Type B pancreatic cell (in vitro differentiated cells): ENCODE data around the gene KCNK16. TPM values are rescaled to one million over a fixed set of nuclear protein-coding genes. Genes with fewer than 3 reads are reported as not detected.

Source experiments
- DNase-seq: peaks from one replicate; pipeline ENCODE4 v3.0.0; 2021; ENCODE audit warnings: mixed read lengths; ENCODE audit not compliant: unreplicated experiment; ENCODE audit errors: extremely low spot score
- H3K27ac Mint-ChIP-seq: 2 replicates; pipeline ENCODE4 v1.8.0; 2021; ENCODE audit warnings: mild to moderate bottlenecking, mixed read lengths
- H3K27me3 Mint-ChIP-seq: 2 replicates; pipeline ENCODE4 v1.8.0; 2021; ENCODE audit warnings: mixed read lengths
- H3K36me3 Mint-ChIP-seq: 2 replicates; pipeline ENCODE4 v1.8.0; 2021; ENCODE audit warnings: mixed read lengths
- H3K4me1 Mint-ChIP-seq: one replicate; pipeline ENCODE4 v1.8.0; 2021; ENCODE audit warnings: mixed read lengths; ENCODE audit not compliant: unreplicated experiment
- H3K4me3 Mint-ChIP-seq: 2 replicates; pipeline ENCODE4 v1.8.0; 2021; ENCODE audit warnings: mild to moderate bottlenecking, mixed read lengths
- H3K9me3 Mint-ChIP-seq: 2 replicates; pipeline ENCODE4 v1.8.0; 2021; ENCODE audit warnings: mixed read lengths
- CTCF ChIP-seq: fragments of 200-600 bp; sonication (generic); conservative IDR thresholded peaks from 2 replicates; pipeline ENCODE4 v1.5.0; 2021; ENCODE audit warnings: antibody characterized with exemption, mild to moderate bottlenecking
- total RNA-seq: library from RNA; stranded (reverse); gene quantifications from 2 replicates; pipeline ENCODE4 v1.2.1, GENCODE V29; 2021; ENCODE audit warnings: low replicate concordance

The KCNK16 gene
- total RNA-seq, 1 donor from 2014 or later: 22.6 TPM

- Mint-ChIP-seq H3K9me3 (no peaks in the 10 kb centered on the region), H3K36me3 (no peaks in the 10 kb centered on the region), H3K27ac (no peak overlapping the region), H3K4me3 (no peak overlapping the region), H3K4me1 (no peaks in the 10 kb centered on the region), H3K27me3 (no peaks in the 10 kb centered on the region)
- no peak for TF ChIP-seq CTCF
- no peak for DNase-seq
Measured at GRCh38 chr6:39266375-39266774, 56.1 kb downstream of the KCNK16 start.

Other genes with a start within 250 kb of the KCNK16 start
- gene SAYSD1, start 207.5 kb downstream of the KCNK16 start, total RNA-seq: 13.3 and 15.0 TPM in 2 replicates
- gene KCNK5, start 93.2 kb downstream of the KCNK16 start, total RNA-seq: 7.6 and 10.1 TPM in 2 replicates
- 9.9 and 18.6 TPM in 2 replicates for gene KCNK17, start 8.3 kb downstream of the KCNK16 start, total RNA-seq